Right cardiac atrium (tissue), 5 donors: ENCODE measurements around the gene SOD3. TPM values are rescaled to one million over a fixed set of nuclear protein-coding genes. Genes with fewer than 3 reads are reported as not detected.
A peak's percentile ranks its signal among the peaks of the same experiment; 100 is the strongest.

Source experiments
- ATAC-seq, 2 donors: fragments of 200-7000 bp; cut with Tn5 transposase; one replicate each; pipeline versions ENCODE4 v1.8.0 to v1.9.1; 2020; ENCODE audit warnings: moderate library complexity in 2 of 2, mild to moderate bottlenecking in 1 of 2
- DNase-seq, 3 donors: peaks; one replicate each; pipeline ENCODE4 v3.0.0-alpha.2; 2020
- H3K27ac ChIP-seq: one replicate; pipeline ENCODE4 v1.5.1; 2013; ENCODE audit warnings: mild to moderate bottlenecking, low read length, control low read depth, moderate library complexity
- H3K27me3 ChIP-seq: one replicate; pipeline ENCODE4 v1.6.1; 2013; ENCODE audit not compliant: control insufficient read depth, insufficient read depth
- H3K4me1 ChIP-seq: one replicate; pipeline ENCODE4 v1.6.1; 2013; ENCODE audit warnings: low read length; ENCODE audit not compliant: control insufficient read depth, insufficient read depth
- H3K4me3 ChIP-seq: one replicate; pipeline ENCODE4 v1.5.1; 2013; ENCODE audit warnings: low read length, control low read depth
- H3K9me3 ChIP-seq: one replicate; pipeline ENCODE4 v1.6.1; 2013; ENCODE audit warnings: low read length; ENCODE audit not compliant: control insufficient read depth
- whole genome bisulfite sequencing: extraction: QIAGEN DNeasy Blood & Tissue Kit; methylation state at CpG from one replicate; pipeline ENCODE4 v1.1.7; 2013; 5-methylcytosine and 5-hydroxymethylcytosine counted together
- intact Hi-C, 4 donors: fragments of 100-400 bp; cut with DNase I; formaldehyde crosslinking; loops; one replicate each; pipeline versions ENCODE4 v1.11.0 to v1.14.0; 2022 to 2023
- polyA plus RNA-seq: library from polyadenylated mRNA; stranded (reverse); fragments of 200-250 nt; gene quantifications from one replicate; pipeline ENCODE4 v1.2.3, GENCODE V29; 2013
- total RNA-seq, 4 donors: library from RNA; stranded (reverse); fragmentation: NEBNext Ultra II Directional; extraction: Animal tissue kit (Norgen Biotek cat#: 25700); gene quantifications; one replicate each; pipeline ENCODE4 v1.2.1, GENCODE V29; 2021
- donor health status: healthy with polysubstance abuse.
- donor health status: DM: no; HTN: yes; CAD: no.
- donor health status: DM: no; HTN: no; CAD: no.
- donor health status: DM: no; HTN: yes; CAD: no; lungs with severe emphysema.
- donor health status: DM: yes; HTN: yes; CAD: no.

Gene SOD3
- total and polyA plus RNA-seq, 5 donors: 59.2 to 129 (median 70.3) TPM

DNA sequence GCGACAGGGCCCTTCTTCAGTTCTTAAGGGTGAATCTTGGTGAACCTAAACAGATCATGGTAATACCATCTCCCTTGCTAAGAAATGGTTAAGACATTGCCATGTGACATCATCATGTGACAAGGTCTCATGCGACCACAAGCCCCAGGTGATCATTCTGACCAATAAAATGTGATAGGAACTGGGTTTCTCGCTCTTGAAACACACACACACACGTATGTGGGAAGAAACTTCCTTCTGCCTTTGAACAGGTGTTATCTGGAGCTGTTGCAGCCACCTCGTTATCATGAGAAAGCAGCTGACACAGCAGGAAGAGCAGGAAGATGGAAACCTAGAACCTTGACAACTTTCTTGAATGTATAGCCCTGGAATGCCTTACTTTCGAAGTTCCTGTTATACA lies 10.2 kb downstream of the SOD3 start:
- Histone ChIP-seq H3K27ac (no peak overlapping the region), H3K9me3 (no peaks in the 10 kb centered on the region), H3K4me3 (no peak overlapping the region), H3K4me1 (peaks cover 2% of the 10 kb centered on the region), H3K27me3 (no peaks in the 10 kb centered on the region)
- DNase-seq: no peak
- intact Hi-C loops: no loop called here
- 80% methylated on average over 6 of the region's 6 CpGs for WGBS
- ATAC-seq: no peak

- Histone ChIP-seq H3K27ac (no peak overlapping the region), H3K9me3 (no peaks in the 10 kb centered on the region), H3K27me3 (no peaks in the 10 kb centered on the region), H3K4me3 (no peak overlapping the region), H3K4me1 (no peaks in the 10 kb centered on the region)
- intact Hi-C loops: no loop called here
- WGBS: 91% methylated on average over 11 of the region's 11 CpGs
- DNase-seq (no peak), ATAC-seq (no peak)
Observed at GRCh38 chr4:24806206-24806990, 11.0 kb downstream of the SOD3 start.

DNA sequence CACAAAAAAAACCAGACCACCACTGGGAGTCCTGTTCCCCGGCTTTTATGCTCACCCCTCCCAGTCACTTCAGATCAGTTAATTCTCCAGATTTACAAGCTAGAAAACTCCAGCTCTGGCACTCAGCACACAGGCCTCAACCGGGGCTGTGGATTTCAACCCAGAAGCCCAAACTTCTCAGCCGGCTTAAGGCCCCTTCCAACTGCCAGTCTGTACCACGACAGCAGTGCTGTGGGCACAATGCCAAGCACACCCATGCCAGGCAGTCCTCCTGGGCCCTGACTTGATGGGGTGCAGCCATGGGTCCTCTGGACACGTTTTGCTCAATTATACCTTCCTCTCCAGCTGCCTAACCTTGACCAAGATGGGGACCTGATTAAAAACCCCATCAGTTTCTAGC lies 12.2 kb downstream of the SOD3 start:
- intact Hi-C loops: no loop called here
- H3K27me3 ChIP-seq: no peaks in the 10 kb centered on the region
- no peak overlapping the region for H3K27ac ChIP-seq
- H3K4me3 ChIP-seq: no peak overlapping the region
- no peak for ATAC-seq
- peak in 1 of 3 donors; percentile 51 for DNase-seq
- no peaks in the 10 kb centered on the region for H3K9me3 ChIP-seq
- H3K4me1 ChIP-seq: no peaks in the 10 kb centered on the region
- 71% methylated on average over 5 of the region's 5 CpGs for WGBS

DNA sequence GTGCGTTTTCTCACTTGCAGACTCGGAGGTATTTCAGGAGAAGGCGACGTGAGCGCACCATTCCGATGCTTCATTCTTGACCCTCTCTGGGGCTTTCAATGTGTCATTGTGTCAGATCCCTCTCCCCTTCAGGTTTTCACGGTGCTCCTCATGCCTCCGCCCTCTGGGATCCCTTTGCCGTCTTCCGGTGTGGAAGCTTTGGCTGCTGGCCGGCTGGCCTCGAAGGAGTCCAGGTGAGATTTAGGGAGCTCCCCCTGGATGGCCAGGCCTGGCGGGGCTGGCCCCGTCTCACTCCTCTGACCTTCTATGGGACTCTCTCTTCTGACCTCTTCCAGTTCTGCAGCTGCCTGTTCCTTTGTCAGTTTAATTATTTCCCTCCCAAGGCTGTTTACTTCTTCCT lies 12.9 kb downstream of the SOD3 start:
- Histone ChIP-seq H3K4me3 (no peak overlapping the region), H3K4me1 (no peaks in the 10 kb centered on the region), H3K27me3 (no peaks in the 10 kb centered on the region), H3K27ac (no peak overlapping the region), H3K9me3 (no peaks in the 10 kb centered on the region)
- ATAC-seq (no peak), DNase-seq (no peak)
- intact Hi-C loops: no loop called here
- 91% methylated on average over 14 of the region's 14 CpGs for WGBS

DNA sequence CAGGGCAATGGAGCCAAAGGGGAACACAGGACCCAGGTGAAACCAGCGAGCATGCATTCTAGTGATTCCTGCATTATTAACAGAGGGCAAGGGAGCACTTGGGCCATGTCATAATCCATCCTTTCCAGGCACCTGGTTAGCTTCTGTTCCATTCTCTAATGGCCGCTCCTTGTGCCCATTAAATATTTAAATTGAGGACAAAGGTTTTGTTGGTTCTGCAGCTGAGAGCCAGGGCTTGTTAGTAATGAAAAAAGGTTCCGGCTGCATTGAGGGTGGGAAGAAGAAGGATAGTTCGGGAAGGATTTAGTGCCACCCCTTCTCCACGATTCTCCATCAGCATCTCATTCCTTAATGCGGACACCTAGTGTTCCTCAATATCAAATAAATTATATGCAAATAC lies 13.6 kb downstream of the SOD3 start:
- intact Hi-C loops: no loop called here
- H3K27ac ChIP-seq: no peak overlapping the region
- ATAC-seq (no peak), DNase-seq (no peak)
- 97% methylated on average over 6 of the region's 6 CpGs for WGBS
- no peaks in the 10 kb centered on the region for H3K9me3 ChIP-seq
- no peak overlapping the region for H3K4me3 ChIP-seq
- H3K27me3 ChIP-seq: no peaks in the 10 kb centered on the region
- no peaks in the 10 kb centered on the region for H3K4me1 ChIP-seq

DNA sequence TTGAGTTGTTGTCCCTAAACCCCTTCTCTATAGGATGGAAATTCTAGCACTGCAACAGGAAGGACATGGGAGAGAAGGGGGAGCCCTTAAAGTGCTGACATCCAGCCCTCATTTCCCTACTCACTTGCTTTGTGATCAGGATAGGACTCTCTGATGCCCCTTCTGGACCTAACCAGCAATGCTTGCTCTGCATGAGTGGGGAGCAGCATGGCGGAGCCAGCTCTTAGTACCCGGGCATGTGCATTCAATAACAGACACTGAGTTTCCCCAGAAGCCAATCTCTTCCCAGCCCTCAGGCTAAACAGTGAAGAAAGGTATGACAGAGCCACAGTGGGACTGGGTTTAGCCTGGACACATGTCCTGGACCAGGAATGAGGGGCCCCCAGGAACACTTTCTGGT lies 14.0 kb downstream of the SOD3 start:
- Histone ChIP-seq H3K27me3 (no peaks in the 10 kb centered on the region), H3K9me3 (no peaks in the 10 kb centered on the region), H3K4me3 (no peak overlapping the region), H3K27ac (no peak overlapping the region), H3K4me1 (no peaks in the 10 kb centered on the region)
- ATAC-seq (peak; percentile 13 to 40), DNase-seq (no peak)
- intact Hi-C loops: no loop called here
- WGBS: 93% methylated on average over 2 of the region's 2 CpGs

- no peak overlapping the region for H3K4me3 ChIP-seq
- ATAC-seq (peak in 1 of 2 donors; percentile 16), DNase-seq (no peak)
- intact Hi-C loops: no loop called here
- H3K27me3 ChIP-seq: no peaks in the 10 kb centered on the region
- no peak overlapping the region for H3K27ac ChIP-seq
- H3K4me1 ChIP-seq: no peaks in the 10 kb centered on the region
- 81% methylated on average over 6 of the region's 6 CpGs for WGBS
- no peaks in the 10 kb centered on the region for H3K9me3 ChIP-seq
Observed at GRCh38 chr4:24809815-24810405, 14.5 kb downstream of the SOD3 start.

- intact Hi-C loops: no loop called here
- Histone ChIP-seq H3K9me3 (no peaks in the 10 kb centered on the region), H3K27me3 (no peaks in the 10 kb centered on the region), H3K4me3 (no peak overlapping the region), H3K4me1 (no peaks in the 10 kb centered on the region), H3K27ac (no peak overlapping the region)
- DNase-seq (no peak), ATAC-seq (no peak)
- WGBS: 92% methylated on average over 6 of the region's 6 CpGs
Observed at GRCh38 chr4:24810871-24811631, 15.7 kb downstream of the SOD3 start.

DNA sequence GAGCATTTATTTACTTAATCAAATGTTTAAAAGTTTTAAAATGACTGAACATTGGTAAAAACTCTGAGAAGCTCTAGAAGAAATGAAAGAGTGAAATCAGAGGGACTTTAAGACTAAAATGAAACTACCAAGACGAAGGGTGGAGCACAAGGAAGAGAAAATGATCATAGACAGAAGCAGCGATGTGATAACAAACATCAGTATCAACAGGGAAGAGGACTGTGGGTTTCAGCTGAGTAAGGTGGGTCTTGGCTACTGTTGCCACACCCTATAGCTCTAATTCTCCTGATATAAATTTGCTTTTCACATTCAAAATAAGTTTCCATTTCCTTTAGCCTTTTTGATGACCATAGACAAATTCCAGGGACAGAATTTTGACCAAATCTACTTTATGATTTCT lies 18.4 kb downstream of the SOD3 start:
- ATAC-seq (no peak), DNase-seq (no peak)
- WGBS: 96% methylated on average over 2 of the region's 2 CpGs
- H3K27ac ChIP-seq: no peak overlapping the region
- H3K9me3 ChIP-seq: no peaks in the 10 kb centered on the region
- H3K4me1 ChIP-seq: no peaks in the 10 kb centered on the region
- H3K4me3 ChIP-seq: no peak overlapping the region
- no peaks in the 10 kb centered on the region for H3K27me3 ChIP-seq
- intact Hi-C loops: no loop called here

DNA sequence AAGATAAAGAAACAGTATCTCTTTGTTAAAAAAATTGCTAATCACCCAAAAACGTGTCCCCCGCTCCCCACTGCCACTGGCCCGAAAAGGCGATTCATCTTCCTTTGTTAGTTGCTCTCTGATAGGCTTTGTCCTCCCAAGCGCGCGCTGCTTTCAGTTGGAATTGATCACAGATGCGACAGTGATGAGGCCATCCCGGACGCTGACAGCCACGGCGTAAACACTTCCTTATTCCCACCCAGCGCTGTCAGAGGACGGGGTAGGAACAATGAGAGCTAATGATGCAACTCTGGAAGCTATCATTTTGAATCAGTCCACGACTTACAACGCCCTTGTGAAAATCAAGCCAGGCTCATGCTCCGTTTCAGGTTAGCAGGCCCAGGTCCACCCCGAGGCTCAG lies 21.4 kb downstream of the SOD3 start:
- intact Hi-C loops: no loop called here
- H3K4me3 ChIP-seq: no peak overlapping the region
- H3K27me3 ChIP-seq: no peaks in the 10 kb centered on the region
- H3K9me3 ChIP-seq: no peaks in the 10 kb centered on the region
- ATAC-seq (no peak), DNase-seq (no peak)
- no peak overlapping the region for H3K27ac ChIP-seq
- 80% methylated on average over 18 of the region's 18 CpGs for WGBS
- H3K4me1 ChIP-seq: no peaks in the 10 kb centered on the region

- no peak for ATAC-seq
- Histone ChIP-seq H3K27ac (no peak overlapping the region), H3K27me3 (no peaks in the 10 kb centered on the region), H3K9me3 (no peaks in the 10 kb centered on the region), H3K4me3 (no peak overlapping the region), H3K4me1 (no peaks in the 10 kb centered on the region)
- DNase-seq: no peak
- intact Hi-C loops: no loop called here
Observed at GRCh38 chr4:24820541-24820940, 25.2 kb downstream of the SOD3 start.
